HG03025 (cell line): ENCODE results near the gene VPS37B.

ENCODE experiments used
- ATAC-seq: cut with Tn5 transposase; IDR thresholded peaks from one replicate; pipeline ENCODE4 v1.9.1; 2021; ENCODE audit warnings: mild to moderate bottlenecking, moderate library complexity; ENCODE audit not compliant: unreplicated experiment, low FRiP score

Gene VPS37B

DNA sequence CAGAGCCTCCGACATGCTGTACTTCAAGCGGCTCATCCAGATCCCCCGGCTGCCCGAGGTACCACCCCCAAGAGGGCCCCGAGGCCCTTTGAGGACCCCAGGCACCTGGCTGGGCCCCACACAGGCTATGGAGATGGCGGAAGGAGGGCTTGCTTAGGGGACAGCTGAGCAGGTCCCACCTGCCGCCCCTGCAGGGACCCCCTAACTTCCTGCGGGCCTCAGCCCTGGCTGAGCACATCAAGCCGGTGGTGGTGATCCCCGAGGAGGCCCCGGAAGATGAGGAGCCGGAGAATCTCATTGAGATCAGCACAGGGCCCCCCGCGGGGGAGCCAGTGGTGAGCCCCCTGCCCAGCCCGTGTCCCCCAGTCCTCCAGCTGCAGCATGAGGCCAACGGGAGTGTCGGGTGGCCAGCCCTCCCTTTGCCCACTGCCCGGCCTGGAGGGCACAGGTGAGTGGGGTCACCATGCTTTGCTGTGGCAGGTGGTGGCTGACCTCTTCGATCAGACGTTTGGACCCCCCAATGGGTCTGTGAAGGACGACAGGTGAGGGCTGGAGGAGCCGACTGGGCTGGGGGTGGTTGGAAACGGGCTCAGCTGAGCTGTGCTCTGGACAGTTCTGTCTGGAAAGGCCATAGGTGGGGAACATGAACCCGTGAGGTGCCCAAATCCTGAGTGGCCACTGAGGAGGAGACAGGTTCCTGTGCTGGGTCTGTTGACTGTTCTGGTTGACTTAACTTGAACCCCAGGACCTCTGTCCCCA lies 40.7 kb downstream of the VPS37B start:
- no peak for ATAC-seq

DNA sequence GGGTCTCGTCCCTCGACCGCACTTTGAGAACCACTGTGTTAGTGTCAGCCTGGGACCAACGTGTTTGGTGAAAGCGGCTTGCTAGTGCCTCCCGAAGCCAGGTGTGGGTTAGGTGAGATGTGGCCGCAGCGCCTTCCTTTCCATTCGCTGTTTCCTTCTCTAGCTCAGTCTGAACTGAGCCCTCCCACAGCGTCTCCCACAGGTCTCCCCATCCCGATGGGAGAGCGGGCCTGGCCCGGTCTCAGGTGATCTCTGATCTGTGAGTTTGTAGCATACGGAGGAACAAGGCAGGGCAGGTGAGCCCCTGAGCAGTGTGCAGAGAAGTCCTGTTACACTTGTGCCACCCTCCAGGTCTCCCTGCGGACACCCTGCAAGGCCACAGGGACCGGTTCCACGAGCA lies 41.4 kb downstream of the VPS37B start:
- ATAC-seq = no peak

GRCh38 chr12:122853582-122854245 lies 42.2 kb downstream of the VPS37B start:
- no peak for ATAC-seq

DNA sequence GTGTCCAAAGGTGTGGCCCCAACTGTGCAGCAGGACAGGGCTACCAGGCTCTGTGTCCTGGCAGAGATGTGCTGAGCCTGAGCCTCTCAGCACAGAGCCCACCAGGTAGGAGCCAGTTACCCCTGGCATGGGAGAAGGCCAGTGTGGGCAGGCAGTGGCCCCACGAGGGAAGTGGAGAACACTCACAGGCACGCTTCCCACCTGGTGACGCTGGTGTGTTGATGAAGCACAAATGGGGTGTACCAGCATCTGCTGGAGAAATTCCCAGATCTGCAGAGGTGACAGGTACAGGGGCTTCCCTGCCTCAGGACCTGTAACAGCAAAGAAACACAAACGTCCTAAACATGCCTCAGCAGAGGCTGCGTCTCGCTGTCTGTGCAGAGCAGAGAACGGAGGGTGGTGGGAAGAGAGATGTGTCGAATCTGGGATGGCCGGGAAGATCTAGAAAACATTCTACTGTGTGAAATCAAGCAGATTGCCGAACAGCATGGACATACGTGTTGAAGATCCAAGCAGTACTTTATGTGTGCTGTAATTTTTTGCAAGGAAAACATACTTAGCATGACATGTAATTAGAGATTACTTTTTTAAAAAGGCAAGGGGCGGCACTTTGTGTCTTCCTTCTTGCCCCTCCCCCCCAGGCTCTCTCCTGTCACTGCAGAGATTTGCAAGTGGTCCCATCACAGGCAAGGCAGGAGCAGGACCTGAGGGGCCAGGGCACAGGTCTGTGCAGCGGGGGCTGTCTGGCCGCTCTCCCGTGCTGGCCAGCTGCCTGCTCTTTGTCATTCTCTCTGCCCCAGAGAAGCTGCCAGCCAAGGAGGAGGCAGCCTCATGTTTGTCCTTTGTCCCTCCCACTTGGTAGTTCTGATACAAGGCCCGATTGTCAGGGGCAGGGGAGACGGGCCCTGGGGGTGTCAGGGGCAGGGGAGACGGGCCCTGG lies 43.3 kb downstream of the VPS37B start:
- no peak for ATAC-seq

- no peak for ATAC-seq
Observed at GRCh38 chr12:122851820-122852219, 44.1 kb downstream of the VPS37B start.

DNA sequence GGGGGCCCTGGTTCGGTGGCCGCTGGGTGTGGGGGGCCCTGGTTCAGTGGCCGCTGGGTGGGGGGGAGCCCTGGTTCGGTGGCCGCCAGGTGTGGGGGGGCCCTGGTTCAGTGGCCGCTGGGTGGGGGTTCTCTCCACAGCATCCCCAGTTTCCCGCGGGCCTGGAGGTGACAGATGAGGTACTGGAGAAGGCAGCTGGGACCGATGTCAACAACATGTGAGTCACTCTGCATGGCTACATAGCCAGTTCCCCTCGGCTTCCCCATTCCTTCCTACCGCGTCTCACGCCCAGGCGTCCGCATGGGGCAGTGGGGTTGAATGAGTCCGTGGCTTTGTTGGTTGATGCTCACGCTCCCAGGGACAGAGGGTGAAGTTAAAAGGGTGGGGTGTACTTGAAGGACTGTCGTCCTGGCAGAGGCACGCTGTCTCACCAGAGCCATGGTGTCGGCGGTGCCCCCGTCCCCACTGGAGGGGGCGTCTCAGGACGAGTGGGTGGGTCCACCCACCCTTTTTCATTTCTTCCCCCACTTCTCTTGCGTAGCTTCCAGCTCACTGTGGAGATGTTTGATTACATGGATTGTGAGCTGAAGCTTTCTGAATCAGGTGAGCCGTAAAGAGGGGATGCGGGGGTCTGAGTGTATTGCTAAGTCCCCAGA lies 45.1 kb downstream of the VPS37B start:
- no peak for ATAC-seq

DNA sequence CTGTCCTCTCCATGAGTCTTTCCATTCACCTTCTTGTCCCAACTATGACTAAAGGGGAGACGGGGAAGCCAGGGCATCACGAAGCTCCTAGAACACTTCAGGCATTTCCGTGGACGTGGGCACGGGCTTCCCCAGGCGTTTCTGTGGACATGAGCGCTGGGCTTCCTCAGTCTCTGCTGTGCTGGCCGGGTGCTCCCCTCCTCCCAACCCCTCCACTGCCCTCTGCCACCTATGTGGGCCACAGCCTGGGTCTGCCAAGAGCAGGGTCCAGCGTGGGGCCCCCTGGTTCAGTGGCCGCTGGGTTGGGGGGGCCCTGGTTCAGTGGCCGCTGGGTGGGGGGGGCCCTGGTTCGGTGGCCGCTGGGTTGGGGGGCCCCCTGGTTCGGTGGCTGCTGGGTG lies 45.9 kb downstream of the VPS37B start:
- no peak for ATAC-seq

GRCh38 chr12:122849352-122850047 lies 46.4 kb downstream of the VPS37B start:
- no peak for ATAC-seq

DNA sequence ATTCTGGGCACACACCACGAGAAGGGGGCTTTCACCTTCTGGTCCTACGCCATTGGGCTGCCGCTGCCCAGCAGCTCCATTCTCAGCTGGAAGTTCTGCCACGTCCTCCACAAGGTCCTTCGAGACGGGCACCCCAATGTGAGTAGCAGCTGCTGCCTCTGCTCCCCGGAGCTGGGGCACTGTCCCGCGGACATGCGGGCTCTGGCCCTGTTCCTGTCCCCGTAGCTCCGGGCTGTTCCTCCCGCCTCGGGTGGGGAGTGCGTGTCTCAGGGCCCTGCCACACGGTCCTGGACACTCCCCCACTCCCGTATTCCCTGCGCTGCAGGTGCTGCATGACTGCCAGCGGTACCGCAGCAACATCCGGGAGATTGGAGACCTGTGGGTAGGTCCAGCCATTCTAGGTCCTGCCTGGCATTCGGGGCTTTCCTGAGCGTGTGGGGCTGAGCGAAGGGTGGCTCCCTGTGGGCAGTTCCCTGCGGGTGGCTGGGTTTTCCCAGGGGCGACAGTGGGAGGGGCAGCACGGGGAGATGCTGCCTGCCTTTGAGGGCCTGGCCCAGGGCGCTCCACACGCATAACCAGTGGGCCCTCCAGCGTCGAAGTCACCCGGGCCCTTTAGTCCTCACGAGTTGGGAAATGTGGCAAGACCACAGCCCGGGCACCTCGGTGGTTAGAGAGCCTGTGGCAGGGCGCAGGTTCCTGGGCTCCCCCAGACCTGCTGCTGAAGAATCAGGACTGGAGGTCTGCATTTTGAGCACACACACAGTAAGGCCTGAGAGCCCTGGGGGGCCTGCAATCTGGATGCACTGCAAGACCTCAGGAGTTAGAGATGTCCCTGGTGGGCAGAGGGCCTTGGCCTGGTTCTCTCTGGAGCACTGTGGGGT lies 47.2 kb downstream of the VPS37B start:
- ATAC-seq = no peak

GRCh38 chr12:122847921-122848421 lies 48.0 kb downstream of the VPS37B start:
- ATAC-seq = no peak

- no peak for ATAC-seq
Observed at GRCh38 chr12:122847516-122847836, 48.4 kb downstream of the VPS37B start.

DNA sequence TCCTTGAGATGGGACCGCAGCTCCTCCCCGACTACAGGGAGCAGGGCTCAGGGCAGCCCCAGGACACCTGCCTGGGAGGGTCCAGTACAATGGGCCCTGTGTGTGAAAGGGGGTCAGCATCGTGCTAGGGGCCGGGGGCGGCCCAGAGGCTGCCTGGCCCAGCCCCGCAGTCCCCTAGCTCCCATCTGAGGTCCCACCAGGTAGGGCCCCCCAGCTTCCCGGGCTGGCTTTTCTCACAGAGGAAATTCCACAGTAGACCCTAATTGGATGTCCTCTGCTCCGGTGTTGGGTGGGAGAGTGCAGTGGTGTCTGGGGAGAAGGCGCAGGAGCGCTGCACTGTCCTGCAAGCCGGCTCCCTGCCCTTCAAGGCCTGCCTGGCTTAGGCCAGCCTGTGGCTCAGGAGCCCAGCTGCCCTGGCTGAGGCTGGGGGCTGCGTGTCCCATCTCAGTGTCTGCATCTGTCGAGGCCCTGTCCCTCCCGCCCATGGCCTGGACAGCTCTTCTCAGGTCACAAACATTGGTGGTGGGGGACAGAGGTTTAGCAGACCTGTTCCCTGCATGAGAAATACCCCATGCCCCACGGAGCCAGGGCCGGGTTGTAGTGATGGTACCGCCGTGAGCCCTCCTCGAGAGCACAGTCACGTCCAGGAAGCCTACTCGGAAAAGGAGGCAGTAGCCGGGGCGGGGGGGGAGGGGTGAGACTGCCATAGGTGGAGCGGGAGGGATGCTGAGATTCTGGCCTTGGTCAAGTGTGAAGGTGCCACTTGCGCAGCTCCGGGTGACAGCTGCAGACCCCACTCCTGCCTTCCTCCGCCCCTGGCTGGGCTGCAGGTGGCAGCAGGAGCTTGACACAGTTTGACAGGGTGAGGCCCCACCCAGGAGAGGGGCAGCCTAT lies 49.1 kb downstream of the VPS37B start:
- no peak for ATAC-seq

GRCh38 chr12:122845865-122846621 lies 49.9 kb downstream of the VPS37B start:
- ATAC-seq = no peak

- no peak for ATAC-seq
Observed at GRCh38 chr12:122845041-122845864, 50.7 kb downstream of the VPS37B start.

- no peak for ATAC-seq
Observed at GRCh38 chr12:122844366-122844971, 51.5 kb downstream of the VPS37B start.

DNA sequence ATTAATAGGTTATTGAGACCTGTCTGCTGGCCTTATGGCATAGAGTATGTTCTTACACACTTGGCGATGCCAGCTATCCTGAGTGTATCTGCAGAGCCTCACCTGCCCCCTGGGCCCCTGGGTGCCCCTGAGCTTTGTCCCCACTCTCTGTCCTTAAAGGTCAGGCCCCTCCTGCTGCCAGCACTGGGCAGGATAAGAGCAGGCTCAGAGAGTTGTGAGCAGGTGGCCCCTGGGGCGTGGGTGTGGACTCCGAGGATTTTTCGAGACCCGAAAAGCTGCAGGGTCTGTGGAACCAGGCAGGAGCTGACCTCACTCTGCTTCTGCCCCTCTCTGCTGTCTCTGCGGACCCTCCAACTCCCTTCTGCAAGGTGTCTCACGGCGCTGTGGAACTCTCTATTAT lies 52.5 kb downstream of the VPS37B start:
- no peak for ATAC-seq
